Activated CD4-positive, alpha-beta T cell treated with anti-CD3 and anti-CD28 coated beads for 24 hours (primary cell): Measurements from ENCODE around the gene NR1I3.

Experiments used
- DNase-seq, 2 donors: peaks; one replicate each; pipeline ENCODE4 v3.0.0-alpha.2; 2020; ENCODE audit warnings: low read depth in 2 of 2

Gene NR1I3

DNA sequence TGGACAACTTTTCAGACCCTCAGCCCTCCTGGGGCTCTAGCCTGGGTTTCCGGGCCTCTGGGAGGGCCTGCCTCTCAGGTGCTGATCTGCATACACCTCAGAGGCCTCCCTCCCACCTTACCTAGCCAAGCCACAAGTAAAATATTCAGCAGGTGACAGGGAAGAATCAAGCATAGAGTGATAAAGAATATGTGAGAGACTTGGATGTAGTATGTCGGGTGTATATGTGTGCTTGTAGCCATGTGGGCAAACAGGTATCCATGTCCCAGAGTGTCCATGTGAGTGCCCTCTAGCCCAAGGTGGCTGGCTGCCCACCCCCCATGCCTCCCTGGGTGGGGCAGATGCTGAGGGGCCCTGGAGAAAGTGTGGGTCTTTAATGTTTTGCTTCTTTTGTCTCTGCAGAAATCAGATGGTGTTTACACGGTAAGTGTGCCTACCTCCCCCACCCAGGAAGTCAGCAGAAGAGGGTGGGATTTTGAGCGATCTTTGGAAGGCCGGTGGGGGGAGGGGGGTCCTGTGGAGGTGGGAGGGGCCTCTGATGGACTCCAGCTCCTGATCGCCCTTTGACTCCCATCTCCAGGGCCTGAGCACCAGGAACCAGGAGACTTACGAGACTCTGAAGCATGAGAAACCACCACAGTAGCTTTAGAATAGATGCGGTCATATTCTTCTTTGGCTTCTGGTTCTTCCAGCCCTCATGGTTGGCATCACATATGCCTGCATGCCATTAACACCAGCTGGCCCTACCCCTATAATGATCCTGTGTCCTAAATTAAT is 19.5 kb downstream of the NR1I3 start:
- no peak for DNase-seq

DNA sequence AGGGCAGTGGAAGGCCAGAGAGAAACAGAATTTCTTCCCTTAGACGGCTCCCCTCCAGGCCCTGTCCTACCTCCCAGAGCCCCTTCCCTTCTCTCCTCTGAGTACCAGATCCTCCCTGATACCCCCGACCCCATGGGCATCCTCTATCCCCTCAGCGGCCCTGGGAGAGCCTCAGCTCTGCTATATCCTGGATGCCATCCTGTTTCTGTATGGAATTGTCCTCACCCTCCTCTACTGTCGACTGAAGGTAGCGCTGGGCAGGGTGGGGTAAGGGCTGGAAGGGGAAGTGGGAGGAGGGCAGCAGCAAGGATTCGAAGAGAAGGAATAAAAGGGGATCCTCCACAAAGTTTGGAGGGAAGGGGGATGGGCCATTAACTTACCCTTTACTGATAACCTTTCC is 20.2 kb downstream of the NR1I3 start:
- DNase-seq = no peak

DNA sequence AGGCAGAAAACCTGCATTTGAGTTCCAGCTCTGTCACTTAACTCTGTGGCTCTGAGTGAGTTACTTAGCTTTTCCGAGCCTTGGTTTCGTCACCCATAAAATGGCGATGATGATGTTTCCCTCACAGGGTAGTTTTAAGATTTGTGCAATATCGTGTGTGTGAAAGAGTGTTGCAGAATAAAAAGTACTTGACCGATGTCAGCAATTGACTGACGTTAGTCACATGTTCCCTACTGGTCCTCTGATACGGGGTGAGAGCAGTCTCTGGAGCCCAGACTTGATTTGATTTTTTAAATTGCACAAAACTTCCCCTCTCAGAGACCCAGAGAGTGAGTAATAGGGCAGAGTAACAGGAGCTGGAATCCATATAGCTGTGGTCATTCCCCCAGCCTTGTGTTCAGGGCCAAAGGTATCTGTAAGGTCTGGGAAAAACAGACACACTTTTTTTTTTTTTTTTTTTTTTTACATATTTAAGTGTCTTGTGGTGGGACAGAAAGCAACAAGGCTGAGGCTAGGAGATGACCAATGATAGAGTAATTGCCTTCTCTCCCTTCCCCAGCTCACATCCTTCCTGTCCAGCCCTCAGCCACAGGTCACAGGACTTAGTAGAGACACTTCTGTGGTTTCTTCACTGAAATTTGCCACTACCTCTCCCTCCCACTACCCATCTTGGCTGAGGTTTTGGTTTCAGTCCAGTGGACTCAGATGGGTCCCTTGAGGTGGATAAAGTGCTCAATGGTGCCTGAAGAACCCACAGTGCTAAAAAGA is 20.9 kb downstream of the NR1I3 start:
- no peak for DNase-seq

DNA sequence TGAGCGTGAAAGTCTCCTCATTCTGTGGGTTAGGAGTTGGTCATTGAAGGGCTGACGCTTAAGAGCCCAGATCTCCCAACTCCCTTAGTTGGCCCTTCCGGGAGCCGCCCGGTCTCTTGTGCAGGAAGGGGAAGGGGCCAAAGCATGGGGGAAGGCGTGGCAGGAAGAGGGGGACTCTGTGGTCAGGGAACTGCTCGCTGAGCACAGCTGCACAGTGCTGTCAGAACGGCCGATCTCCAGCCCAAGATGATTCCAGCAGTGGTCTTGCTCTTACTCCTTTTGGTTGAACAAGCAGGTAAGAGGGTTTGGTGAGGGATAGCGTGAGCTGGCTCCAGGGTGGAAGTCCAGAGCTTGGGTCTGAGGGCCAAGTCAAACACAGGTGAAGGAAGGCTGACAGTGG is 22.9 kb downstream of the NR1I3 start, which contains the start of gene FCER1G:
Gene FCER1G (plus strand): TSS at position 220 of the 400 bp plus-strand sequence. CDS start 27 bp downstream, at position 247.
- DNase-seq = no peak

DNA sequence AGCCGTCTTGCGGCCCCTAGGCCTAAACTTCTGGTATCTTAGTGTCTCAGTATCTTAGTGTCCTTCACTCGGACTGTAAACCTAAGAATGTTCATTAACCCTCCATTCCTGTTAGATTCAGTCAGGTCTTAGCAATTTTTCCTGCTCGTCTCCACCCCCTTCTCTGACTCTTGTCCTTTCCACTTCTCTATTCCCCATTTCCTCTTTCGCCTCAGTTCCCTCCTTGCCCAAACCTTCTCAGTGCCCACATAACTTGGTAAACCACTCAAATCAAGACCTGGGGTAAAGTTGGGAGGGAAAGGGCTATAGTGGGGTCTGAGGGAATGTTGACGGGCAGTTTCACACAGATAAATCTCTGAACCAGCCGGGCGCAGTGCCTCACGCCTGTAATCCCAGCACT is 23.6 kb downstream of the NR1I3 start:
- no peak for DNase-seq

DNA sequence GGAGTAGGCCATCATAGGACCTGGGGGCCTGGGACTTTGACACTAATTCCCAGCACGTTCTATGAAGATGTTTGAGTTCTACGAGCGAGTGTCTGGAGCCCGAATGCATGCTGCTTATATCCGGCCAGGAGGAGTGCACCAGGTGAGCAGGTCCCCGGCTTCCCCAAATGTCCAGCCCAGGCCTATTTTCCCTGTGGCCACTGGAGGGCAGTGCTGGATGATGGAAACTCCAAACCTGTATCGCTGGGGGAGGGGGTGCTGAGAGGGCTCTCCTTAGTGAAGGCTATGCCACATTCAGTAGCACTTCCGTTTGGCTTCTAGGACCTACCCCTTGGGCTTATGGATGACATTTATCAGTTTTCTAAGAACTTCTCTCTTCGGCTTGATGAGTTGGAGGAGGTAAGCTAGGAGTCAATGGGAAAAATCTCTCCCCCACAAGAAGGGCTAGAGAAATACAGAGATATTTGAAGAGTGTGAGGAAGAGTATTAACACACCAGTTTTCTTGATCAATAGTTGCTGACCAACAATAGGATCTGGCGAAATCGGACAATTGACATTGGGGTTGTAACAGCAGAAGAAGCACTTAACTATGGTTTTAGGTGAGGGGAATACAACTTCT is 28.1 kb downstream of the NR1I3 start:
- DNase-seq = peak; percentile 61 to 64

DNA sequence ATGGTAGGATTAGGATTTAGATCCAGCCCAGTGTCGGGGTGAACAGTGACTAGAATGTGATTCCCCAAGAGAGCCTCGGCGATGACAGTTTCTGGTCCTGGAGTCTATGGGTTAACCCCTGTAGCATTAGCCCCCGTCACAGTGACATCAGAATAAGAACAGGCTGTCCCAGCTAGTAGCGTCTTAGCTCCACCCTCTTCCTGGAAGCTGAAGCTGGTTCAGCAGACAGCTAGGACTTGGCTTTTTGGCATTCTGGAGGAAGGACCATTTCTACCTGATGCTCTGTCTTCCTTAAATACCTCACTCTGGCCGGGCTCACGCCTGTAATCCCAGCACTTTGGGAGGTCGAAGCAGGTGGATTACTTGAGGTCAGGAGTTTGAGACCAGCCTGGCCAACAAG is 30.8 kb downstream of the NR1I3 start:
- DNase-seq = no peak

DNA sequence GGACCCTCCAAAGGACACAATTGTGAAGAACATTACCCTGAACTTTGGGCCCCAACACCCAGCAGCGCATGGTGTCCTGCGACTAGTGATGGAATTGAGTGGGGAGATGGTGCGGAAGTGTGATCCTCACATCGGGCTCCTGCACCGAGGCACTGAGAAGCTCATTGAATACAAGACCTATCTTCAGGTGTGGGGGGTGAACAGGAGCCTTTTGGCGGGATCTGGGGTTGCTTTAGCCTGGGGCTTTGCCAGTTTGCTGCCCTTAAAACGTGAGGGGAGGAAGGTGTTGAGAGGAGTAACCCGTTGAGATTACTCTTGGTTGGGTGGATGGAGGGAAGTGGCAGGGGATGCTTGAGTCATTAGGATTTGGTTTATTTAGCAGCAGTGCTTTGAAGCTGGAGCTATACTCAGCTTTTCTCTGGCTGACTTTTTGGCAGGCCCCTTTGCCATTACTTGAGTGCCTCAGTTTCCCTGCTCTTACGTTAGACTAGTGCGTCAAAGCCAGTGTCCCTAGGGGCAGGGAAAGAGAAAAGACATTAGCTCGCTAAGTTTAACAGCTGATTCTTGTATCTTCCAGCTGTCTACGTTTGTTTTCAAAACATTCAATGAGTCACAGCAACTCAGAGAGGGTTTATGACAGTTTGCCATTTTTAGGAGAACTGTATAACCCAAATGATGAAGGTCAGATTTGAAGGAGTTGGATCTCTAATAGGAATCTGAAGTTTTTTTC is 31.4 kb downstream of the NR1I3 start:
- no peak for DNase-seq

DNA sequence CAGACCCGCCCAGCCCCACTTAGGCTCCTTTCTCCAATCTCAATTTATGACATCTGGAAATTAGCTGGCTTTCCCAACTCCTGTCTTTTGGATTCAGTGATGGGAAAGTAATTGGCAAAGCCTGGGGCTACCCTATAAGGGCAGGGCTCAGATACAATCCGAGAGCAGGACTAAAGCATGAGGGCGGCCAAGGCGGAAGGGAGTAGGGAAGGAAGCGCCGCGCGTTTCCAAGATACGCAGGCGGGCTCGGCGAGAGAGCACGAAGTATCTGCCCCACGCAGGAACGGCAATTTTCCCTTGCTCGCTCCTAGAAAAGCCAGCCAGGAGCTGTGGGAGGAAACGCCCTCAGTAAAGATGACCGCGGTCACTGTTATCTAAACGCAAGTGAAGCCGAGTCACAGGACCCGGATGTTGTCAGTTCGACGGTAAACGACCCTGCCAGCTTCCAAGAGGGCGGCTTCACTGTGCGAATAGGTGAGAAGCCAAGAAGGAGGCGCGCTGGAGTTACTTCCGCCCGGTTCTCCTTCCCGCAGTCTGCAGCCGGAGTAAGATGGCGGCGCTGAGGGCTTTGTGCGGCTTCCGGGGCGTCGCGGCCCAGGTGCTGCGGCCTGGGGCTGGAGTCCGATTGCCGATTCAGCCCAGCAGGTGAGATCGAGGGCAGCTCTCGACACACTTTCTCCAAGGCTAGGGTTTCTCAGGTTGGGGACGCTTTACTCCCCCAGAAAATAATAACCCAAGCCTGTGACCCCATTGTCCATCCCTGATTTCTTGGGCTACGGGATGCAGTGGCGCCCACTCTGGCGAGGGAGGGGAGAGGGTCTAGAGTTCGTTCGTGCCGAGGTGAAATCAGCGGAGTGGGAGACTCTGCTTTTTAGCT is 35.9 kb downstream of the NR1I3 start, which contains the start of gene NDUFS2:
Gene NDUFS2 (plus strand): TSS at position 532 of the 877 bp plus-strand sequence. CDS start 19 bp downstream, at position 551.
- DNase-seq = peak; percentile 88 to 89

DNA sequence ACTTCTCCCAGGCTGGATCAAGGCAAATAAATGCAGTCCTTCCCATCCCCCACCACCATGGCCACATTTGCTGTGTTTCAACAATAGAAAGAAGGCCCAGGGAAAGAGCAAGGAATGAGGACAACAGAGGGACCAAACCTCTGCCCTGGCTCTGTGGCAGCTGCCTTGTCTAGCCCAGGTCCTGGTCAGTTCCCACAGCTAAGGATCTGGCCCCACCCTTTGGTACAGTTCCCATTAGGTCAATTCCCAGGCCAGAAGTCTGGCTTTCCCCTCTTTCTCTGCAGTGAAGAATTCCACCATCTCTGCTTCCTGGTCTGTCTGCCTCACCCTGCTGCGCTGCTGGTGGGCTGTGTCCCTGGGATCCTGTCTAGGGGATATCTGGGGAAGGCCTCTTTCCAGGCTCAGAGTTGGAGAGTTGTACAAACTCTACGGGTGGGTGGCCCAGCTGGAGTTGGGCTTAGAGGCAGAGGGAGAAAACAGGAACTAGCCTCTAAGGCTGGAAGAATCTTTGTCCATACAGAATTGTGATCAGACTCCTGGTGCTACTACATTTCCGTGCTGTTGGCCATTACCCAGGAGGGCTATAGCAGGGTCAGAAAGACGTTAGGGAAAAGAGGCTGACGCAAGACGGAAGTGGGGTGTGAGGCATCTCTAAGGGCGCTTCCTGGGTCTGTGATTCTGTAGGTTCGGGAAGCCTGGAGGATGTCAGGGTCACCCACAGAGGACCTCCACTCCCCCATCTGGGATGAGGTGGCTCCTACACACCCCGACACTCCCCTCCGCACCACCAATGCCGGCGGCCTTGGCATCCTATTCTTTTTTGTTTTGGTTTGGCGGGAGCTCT is 36.8 kb downstream of the NR1I3 start:
- no peak for DNase-seq

DNA sequence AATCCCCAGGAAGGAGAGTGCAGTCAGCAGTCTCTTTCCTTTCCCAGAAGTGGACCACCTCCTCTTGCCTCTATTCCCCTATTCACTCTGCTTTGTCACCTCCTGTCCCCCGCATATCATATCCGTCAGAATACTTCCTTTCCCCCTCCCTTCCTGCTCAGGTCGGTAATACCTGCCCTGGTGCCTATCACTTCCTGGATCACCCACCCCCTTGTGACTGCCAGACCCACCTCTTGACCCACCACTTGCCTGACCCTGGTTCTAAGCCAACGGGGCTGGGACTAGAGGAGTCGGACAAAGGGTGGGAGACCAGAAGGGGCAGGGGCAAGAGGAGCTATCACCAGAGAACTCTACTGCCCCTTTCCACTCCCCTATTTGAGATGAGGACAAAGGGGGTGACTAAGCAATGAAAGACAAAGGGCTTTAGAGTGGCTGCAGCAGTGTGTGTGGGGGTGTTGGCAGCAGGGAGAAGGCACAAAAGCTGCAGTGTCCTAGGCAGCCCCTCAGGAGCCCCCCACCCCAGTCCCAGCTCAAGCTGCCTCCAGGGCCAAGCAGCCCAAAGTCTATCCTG is 37.5 kb downstream of the NR1I3 start:
- no peak for DNase-seq

DNA sequence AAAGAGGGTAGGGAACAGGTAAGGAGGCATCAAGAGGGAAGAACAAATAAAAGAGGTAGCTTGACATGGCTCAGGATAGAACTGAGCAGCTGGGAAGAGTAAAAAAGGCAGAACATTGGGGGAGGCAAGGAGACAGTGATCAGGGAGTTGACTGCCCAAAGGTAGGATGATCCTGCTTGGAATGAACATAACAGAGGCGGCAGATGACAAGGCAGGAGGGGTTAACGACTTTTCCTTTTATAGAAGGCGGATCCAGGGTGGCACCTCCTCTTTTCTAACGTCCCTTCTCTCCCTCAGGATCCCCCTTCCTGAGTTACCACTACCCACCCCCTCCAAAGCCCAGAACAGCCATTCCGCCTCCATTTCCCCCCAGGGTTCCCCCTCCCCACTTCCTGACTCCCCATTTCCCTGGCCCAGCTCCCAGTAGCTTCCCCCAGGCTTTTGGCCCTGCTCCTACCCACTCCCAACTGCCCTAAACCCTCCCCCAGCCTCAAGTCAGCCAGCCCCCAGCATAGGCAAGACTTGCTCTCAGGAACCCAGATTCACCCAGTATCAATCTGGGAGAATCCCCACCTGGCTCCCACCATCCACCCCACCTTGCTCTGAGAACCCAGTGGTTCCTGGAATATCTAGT is 38.4 kb downstream of the NR1I3 start:
- DNase-seq = no peak

DNA sequence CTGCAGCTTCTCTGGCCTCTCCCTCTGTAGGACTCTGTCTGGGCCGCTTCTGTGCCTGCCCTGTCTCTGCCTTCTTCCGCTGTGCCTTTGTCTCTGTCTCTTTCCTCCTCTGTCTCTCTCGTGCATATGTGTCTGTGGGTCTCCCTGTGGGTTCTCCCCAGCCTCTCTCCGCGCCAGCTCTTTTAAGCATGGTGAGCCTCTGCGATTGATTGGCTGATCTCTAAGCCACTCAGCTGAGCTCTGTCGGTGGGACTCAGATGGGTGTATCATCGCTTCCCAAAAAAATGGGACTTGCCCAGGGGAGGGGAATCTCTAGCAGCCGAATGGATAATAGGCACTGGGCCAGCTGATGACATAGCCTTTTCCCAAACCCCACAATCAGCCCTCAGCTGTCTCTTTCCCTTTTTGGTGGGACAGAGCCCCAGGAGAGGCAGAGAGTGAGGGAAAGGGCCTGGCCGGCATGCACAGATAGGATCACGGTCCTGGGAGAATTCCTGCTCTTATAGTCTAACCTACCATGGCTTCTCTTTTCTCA is 39.0 kb downstream of the NR1I3 start, which contains the start of gene ADAMTS4:
Gene ADAMTS4 (minus strand): TSS at position 158 of the 535 bp plus-strand sequence. CDS start 427 bp downstream, outside the sequence.
- no peak for DNase-seq

DNA sequence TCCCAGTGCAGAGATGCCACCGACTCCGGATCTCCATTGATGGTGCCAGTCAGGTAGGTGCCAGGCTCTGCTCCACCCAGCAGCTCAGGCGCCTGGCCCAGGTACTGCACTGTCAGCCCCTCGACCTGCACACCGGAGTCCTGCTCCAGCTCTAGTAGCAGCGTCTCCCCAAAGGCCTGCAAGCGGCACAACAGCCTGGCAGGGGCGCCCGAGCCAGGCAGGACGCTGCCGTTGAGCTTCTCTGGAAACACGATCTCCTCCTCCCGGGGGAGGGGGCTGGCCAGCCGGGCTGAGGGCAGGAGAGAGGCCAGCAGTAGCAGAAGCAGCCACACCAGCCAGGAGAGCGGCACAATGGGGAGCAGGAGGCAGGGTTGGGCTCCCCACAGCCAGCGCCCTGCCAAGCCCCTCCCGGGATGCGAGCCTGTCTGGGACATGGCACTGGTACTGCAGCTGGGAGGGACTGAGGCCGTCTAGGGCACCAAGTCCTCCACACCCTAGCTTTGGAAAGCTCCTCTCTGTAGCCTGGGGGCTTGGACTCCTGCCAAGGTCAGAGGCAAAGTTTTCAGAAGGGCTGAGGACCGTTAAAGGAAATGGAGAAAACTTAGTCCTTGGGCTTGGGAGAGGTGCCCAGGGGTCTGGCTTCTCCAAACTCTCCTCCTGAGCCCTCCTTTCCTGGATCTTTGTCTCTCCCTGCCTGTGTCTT is 39.7 kb downstream of the NR1I3 start:
- no peak for DNase-seq

DNA sequence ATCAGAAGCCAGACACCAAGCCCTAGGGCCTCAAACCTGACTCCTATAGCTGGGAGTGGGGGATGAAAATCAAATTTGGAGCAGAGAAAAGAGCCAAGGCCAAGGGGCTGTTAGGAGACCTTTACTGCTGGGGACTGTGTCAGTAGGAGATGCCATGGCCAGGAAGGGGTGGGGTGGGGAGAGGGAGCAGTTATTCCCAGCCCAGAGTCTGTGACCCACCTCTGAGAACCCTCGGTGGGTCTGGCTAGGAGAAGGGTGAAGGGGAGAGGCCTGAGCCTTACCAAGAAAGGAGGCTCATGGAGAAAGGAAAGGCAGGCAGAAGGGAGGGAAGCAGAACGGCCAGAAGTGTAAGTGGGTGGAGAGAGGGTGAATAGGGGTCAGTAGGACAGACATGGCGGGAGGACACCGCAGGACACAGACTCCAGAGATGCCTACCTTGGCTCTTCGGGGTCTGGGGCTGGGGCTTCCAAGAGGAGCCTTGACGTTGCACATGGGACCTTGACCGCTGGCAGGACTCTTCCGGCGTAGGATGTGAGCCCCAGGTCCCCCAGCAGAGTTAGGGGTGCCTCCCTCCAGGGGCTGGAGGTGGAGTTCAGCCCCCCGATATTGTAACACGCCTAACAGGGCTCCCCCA is 40.3 kb downstream of the NR1I3 start:
- no peak for DNase-seq

DNA sequence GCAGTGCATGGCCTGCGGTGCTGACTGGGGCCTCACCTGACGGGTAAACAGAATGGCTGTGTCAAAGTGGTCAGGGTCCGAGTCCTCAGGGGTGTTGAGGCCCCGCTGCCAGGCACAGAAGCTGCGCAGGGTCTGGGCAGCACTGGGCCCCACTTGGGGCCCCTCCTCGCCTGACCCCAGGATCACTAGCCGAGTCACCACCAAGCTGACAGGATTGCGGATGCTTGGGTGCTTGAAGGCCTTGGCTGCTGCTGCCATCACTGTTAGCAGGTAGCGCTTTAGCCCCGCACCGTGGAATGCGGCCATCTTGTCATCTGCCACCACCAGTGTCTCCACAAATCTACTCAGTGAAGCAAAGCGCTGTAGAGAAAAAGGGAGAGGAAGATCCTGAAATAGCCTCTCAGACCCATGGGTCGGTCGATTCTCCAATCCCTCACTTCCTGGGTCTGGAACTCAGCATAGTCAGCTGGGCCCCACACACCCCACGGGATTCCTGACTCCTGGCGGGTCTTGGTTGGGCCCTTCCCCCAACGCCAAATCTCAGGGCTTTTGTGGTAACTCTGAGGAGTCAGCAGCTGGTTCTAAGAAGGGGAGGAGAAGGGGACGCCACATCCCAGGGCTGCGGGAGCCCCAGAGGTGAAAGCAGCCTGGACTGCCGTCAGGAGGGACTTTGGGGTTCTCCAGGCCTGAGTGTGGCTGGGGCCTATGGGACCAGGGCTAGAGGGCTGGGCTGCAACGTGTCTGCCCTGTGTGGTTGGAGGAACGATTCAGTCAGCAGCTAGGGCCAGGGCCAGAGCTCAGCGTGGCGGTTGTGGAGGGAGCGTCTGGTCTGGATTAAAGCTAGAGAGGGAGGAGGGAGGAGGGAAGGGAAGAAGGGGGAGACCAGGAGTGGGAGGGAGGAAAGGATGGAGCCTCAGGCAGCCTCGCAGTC is 41.2 kb downstream of the NR1I3 start:
- no peak for DNase-seq
